ENCODE results near the gene UBAP1L. TPM values are rescaled to one million over a fixed set of nuclear protein-coding genes. Genes with fewer than 3 reads are reported as not detected.

The UBAP1L gene
- total and polyA plus RNA-seq, 2 of the 4 experiments (the other 2 are of a cell fraction), result 0.36 to 1.1 TPM

DNA sequence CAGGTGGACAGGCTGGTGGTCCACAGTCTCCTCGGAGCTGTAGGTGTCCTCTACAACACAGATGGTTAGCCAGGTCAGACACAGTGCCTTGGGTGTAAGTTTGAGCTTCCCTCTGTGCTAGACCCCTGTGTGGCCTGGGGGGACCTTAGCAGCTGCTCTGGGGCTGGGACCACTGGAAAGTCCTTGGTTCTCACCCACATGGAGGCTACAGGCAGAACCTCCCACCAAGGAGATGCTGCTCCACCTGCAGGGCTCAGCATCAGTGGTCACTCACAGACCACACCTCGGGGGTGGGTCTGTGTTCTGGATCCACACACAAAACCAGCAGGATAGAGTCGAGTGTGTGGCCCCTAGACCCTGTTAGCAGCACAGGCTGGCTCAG lies 55.6 kb downstream of the UBAP1L start:
- Histone ChIP-seq H3K27me3 (ENCODE audit: control insufficient read depth, insufficient read depth, low read length) (peaks cover 13% of the 10 kb centered on the region), H3K36me3 (ENCODE audit: control insufficient read depth, insufficient read depth, low read length) (no peaks in the 10 kb centered on the region), H3K18ac (ENCODE audit: low read depth, low read length) (no peak overlapping the region), H2BK5ac (ENCODE audit: low read depth, low read length, poor library complexity, severe bottlenecking) (no peak overlapping the region), H3K23ac (ENCODE audit: low read depth, low read length) (no peak overlapping the region), H3K79me1 (ENCODE audit: low read depth in 1 of 2, low read length in 2 of 2) (no peaks in the 10 kb centered on the region), H3K27ac (ENCODE audit: insufficient read depth, low read length) (no peak overlapping the region), H3K4ac (ENCODE audit: low read depth, low read length) (no peak overlapping the region), H2BK15ac (ENCODE audit: low read depth, low read length) (no peak overlapping the region), H2AK9ac (replicated peaks; ENCODE audit: low read depth, low read length, poor library complexity) (no peak overlapping the region), H4K20me1 (ENCODE audit: insufficient read depth, low read length) (no peaks in the 10 kb centered on the region), H3K9ac (ENCODE audit: low read depth, low read length) (no peak overlapping the region), H3K14ac (replicated peaks; ENCODE audit: low read depth, low read length) (no peak overlapping the region), H3K9me3 (ENCODE audit: control insufficient read depth, insufficient read depth, low read length) (peaks cover 5% of the 10 kb centered on the region; the same call in 1 of the 2 replicates), H3K4me1 (ENCODE audit: control insufficient read depth, insufficient read depth, low read length) (peaks cover 11% of the 10 kb centered on the region; the same call in 1 of the 2 replicates), H2AFZ (replicated peaks; ENCODE audit: low read length, poor library complexity) (no peak overlapping the region), H3K9me1 (ENCODE audit: insufficient read depth, low read length) (peaks cover 8% of the 10 kb centered on the region; the same call in 1 of the 2 replicates), H2AK5ac (ENCODE audit: low read depth, low read length) (no peak overlapping the region), H3K56ac (ENCODE audit: extremely low read depth, insufficient read depth, low read length) (no peak overlapping the region), H4K91ac (ENCODE audit: insufficient read depth, low read depth, low read length) (no peak overlapping the region), H3K4me3 (ENCODE audit: insufficient read depth, low read depth, low read length) (no peak overlapping the region), H3K4me2 (ENCODE audit: low read depth, low read length) (no peak overlapping the region), H2BK20ac (ENCODE audit: low read depth, low read length) (no peak overlapping the region), H4K5ac (ENCODE audit: low read depth, low read length) (no peak overlapping the region), H2BK120ac (ENCODE audit: low read depth, low read length) (no peak overlapping the region), H4K8ac (ENCODE audit: low read depth in 2 of 2, low read length in 2 of 2) (no peak overlapping the region)
- dilution Hi-C loops (cut with HindIII; ENCODE audit: low sequenced_read_pairs, unreplicated experiment), result no loop called here
- POLR2A ChIA-PET (ENCODE audit: unreplicated experiment), result no interaction called here
- no TSS peak for BruUV-seq (replicated peaks)
- no peak for TF ChIP-seq SMC3 (IDR thresholded peaks at IDR 0.05; ENCODE audit: low read depth, low read length)
- TF ChIP-seq, protein P1, sequence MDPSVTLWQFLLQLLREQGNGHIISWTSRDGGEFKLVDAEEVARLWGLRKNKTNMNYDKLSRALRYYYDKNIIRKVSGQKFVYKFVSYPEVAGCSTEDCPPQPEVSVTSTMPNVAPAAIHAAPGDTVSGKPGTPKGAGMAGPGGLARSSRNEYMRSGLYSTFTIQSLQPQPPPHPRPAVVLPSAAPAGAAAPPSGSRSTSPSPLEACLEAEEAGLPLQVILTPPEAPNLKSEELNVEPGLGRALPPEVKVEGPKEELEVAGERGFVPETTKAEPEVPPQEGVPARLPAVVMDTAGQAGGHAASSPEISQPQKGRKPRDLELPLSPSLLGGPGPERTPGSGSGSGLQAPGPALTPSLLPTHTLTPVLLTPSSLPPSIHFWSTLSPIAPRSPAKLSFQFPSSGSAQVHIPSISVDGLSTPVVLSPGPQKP (IDR thresholded peaks at IDR 0.05; ENCODE audit: borderline replicate concordance, low read depth, low read length), result no peak
- TF ChIP-seq RFX5 (IDR thresholded peaks at IDR 0.05; ENCODE audit: low read depth, low read length), result no peak
- no peak for TF ChIP-seq MXI1 (IDR thresholded peaks at IDR 0.05; ENCODE audit: borderline replicate concordance, low read depth, low read length)
- no peak for TF ChIP-seq RCOR1 (IDR thresholded peaks at IDR 0.05; ENCODE audit: insufficient replicate concordance, low read length)
- TF ChIP-seq CHD1 (IDR thresholded peaks at IDR 0.05; ENCODE audit: low read depth, low read length), result no peak
- TF ChIP-seq, protein P2, sequence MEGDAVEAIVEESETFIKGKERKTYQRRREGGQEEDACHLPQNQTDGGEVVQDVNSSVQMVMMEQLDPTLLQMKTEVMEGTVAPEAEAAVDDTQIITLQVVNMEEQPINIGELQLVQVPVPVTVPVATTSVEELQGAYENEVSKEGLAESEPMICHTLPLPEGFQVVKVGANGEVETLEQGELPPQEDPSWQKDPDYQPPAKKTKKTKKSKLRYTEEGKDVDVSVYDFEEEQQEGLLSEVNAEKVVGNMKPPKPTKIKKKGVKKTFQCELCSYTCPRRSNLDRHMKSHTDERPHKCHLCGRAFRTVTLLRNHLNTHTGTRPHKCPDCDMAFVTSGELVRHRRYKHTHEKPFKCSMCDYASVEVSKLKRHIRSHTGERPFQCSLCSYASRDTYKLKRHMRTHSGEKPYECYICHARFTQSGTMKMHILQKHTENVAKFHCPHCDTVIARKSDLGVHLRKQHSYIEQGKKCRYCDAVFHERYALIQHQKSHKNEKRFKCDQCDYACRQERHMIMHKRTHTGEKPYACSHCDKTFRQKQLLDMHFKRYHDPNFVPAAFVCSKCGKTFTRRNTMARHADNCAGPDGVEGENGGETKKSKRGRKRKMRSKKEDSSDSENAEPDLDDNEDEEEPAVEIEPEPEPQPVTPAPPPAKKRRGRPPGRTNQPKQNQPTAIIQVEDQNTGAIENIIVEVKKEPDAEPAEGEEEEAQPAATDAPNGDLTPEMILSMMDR (conservative IDR thresholded peaks at IDR 0.05; ENCODE audit: low read depth, low read length), result no peak
- no peak for TF ChIP-seq RAD21 (IDR thresholded peaks at IDR 0.05; ENCODE audit: low read length)
- no peak for TF ChIP-seq POLR2A (IDR thresholded peaks at IDR 0.05; ENCODE audit: low read depth, low read length)
- WGBS, 2 experiments (ENCODE audit: extremely low coverage in 2 of 2, insufficient read length in 1 of 2), result 40% methylated on average over 1 of the region's 3 CpGs; no CpG with 5 or more reads in 1 of the 2 experiments
- CTCF ChIA-PET, result no interaction called here
- intact Hi-C loops (cut with micrococcal nuclease), result no loop called here
- ATAC-seq (ENCODE audit: low read depth) (no peak), DNase-seq (no peak)
- in situ Hi-C loops (cut with MboI; ENCODE audit: low sequenced_read_pairs), result no loop called here
